Activated T-cell treated with anti-CD3 and anti-CD28 coated beads, Interleukin-2, amount 50 U/mL, for 72 hours (primary cell): Measurements from ENCODE around the gene RELCH. TPM values are rescaled to one million over a fixed set of nuclear protein-coding genes. Genes with fewer than 3 reads are reported as not detected.

Source experiments
- ATAC-seq, 2 donors: fragments of 150-1000 bp; cut with Tn5 transposase; replicated peaks in 1 of 2; 2 replicates each; pipeline ENCODE4 v1.10.0; 2021; ENCODE audit warnings: moderate library complexity in 2 of 2, mild to moderate bottlenecking in 1 of 2
- DNase-seq, 2 donors: peaks; one replicate each; pipeline ENCODE4 v3.0.0; 2021 to 2022; ENCODE audit warnings: mixed read lengths in 1 of 2
- H3K27ac Mint-ChIP-seq: one replicate; pipeline ENCODE4 v1.8.0; 2022; ENCODE audit warnings: mild to moderate bottlenecking, moderate library complexity, mixed read lengths
- H3K27me3 Mint-ChIP-seq: one replicate; pipeline ENCODE4 v1.8.0; 2022; ENCODE audit warnings: low read depth, mixed read lengths
- H3K36me3 Mint-ChIP-seq, 2 donors: one replicate each; pipeline ENCODE4 v1.8.0; 2022; ENCODE audit warnings: mixed read lengths in 2 of 2, mild to moderate bottlenecking in 1 of 2; ENCODE audit not compliant: insufficient read depth in 2 of 2
- H3K4me1 Mint-ChIP-seq: one replicate; pipeline ENCODE4 v1.8.0; 2022; ENCODE audit warnings: low read depth, mixed read lengths
- H3K4me3 Mint-ChIP-seq, 2 donors: one replicate each; pipeline ENCODE4 v1.8.0; 2022; ENCODE audit warnings: mild to moderate bottlenecking in 2 of 2, mixed read lengths in 2 of 2, moderate library complexity in 2 of 2
- H3K9me3 Mint-ChIP-seq, 2 donors: one replicate each; pipeline ENCODE4 v1.8.0; 2022; ENCODE audit warnings: mixed read lengths in 2 of 2
- total RNA-seq, 2 donors: library from RNA; stranded (reverse); gene quantifications; one replicate each; pipeline ENCODE4 v1.2.3, GENCODE V29; 2022

Gene RELCH
- total RNA-seq, 2 donors from 2014 or later: 21.8 to 23.5 TPM

DNA sequence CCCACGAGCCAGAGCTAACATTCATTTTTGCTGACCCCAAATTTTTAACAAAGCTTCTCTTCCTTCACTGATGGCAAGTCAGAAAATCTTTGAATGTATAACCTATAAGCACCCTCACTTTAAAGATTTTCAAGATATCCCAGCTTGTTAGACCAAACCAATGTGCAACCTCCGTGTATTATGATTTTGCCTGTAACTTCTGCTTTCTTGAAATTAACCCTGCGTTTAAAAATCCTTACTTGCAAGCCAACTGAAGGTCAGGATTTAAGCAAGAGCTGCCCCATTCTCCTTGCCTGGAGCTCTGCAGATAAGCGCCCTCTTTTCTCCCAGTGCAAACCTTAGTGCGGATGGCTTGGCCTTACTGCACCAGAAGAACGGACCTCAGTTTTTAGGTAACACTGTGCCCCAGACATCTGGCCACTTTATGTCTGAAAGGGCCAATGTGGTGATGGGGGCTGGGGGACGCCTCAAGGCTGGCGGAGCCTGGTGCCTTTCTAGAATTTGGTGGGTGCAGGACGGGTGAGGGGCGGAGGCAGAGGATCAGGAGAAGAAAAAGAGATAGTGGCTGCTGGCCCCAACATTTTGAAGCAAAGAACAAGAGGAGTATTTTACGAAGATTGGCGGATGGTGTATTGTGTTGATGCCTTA is 137.2 kb downstream of the RELCH start:
- H3K27ac Mint-ChIP-seq: peak overlapping the region; percentile 83

GRCh38 chr18:62324917-62325805 is 138.1 kb downstream of the RELCH start, which contains the start of gene TNFRSF11A:
TNFRSF11A (plus strand) TSS chr18:62325310; CDS start chr18:62325353, 43 bp downstream.
- no peaks in the 10 kb centered on the region for H3K9me3 Mint-ChIP-seq
- peaks cover 64% of the 10 kb centered on the region for H3K27me3 Mint-ChIP-seq
- H3K4me1 Mint-ChIP-seq: peaks cover 58% of the 10 kb centered on the region
- DNase-seq (peak; percentile 70 to 85), ATAC-seq (peak; percentile 81 to 83)
- peak within 1 kb of the TSS; percentile 83 for H3K27ac Mint-ChIP-seq
- H3K36me3 Mint-ChIP-seq: peaks cover 0 to 3% of the 10 kb centered on the region in 2 donors
- H3K4me3 Mint-ChIP-seq: peak within 1 kb of the TSS; percentile 83 to 90

More for the DNA sequence above, 137.2 kb downstream of the RELCH start:
- Mint-ChIP-seq H3K4me3 (peak overlapping the region; percentile 83 to 85), H3K9me3 (no peaks in the 10 kb centered on the region), H3K27me3 (peaks cover 59% of the 10 kb centered on the region), H3K4me1 (peaks cover 49% of the 10 kb centered on the region), H3K36me3 (peaks cover 0 to 3% of the 10 kb centered on the region in 2 donors)
- no peak for ATAC-seq
- no peak for DNase-seq

DNA sequence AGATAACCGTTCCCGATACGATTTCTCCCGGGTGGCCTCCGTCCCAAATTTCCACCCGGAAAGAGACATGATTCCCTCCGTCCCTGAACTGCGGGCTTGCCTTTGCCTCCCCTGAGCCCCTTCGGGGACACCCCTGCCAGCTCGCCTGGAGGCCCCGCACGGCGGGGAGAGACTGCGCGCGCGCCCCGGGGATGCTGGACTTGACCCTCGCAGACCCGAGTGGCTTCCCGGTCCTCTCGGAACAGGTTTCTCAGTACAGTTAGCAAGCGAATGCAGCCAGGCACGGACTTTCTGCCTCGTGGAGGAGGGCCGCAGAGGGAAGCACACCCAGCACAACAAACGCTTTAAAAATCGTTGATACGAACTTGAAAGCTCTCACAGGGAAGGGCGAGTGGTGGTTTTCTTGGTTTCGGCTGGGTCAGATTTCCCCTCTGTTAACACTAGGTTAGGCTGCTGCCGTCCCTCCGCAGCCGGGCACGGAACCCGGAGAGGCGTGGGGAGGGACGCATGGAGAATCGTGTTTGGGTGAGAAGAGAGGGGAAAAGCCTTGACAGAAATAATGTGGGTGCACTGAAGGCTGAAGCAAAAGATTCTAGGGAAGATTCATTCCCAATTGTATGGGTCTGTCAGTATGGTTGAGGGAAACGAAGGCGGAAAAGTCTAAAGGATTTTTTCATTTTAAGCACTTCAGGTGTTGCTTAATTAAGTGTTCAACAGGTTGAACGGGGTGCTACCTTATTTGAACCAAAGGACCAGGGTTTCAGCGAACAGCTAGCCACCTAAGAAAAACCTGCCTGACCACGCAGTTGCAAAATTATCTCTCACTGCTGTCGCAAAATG is 139.0 kb downstream of the RELCH start:
- peaks cover 63% of the 10 kb centered on the region for H3K4me1 Mint-ChIP-seq
- peak overlapping the region; percentile 83 to 90 for H3K4me3 Mint-ChIP-seq
- peaks cover 69% of the 10 kb centered on the region for H3K27me3 Mint-ChIP-seq
- ATAC-seq (peak; percentile 17 to 20), DNase-seq (peak; percentile 34 to 59)
- no peaks in the 10 kb centered on the region for H3K9me3 Mint-ChIP-seq
- H3K36me3 Mint-ChIP-seq: peaks cover 0 to 3% of the 10 kb centered on the region in 2 donors
- peak overlapping the region; percentile 59 for H3K27ac Mint-ChIP-seq

- DNase-seq: no peak
- no peaks in the 10 kb centered on the region for H3K9me3 Mint-ChIP-seq
- H3K4me1 Mint-ChIP-seq: peaks cover 65% of the 10 kb centered on the region
- peaks cover 0 to 3% of the 10 kb centered on the region in 2 donors for H3K36me3 Mint-ChIP-seq
- no peak for ATAC-seq
- H3K27ac Mint-ChIP-seq: peak overlapping the region; percentile 59
- peak overlapping the region; percentile 83 to 90 for H3K4me3 Mint-ChIP-seq
- peaks cover 72% of the 10 kb centered on the region for H3K27me3 Mint-ChIP-seq
Measured at GRCh38 chr18:62326646-62327348, 139.7 kb downstream of the RELCH start.

DNA sequence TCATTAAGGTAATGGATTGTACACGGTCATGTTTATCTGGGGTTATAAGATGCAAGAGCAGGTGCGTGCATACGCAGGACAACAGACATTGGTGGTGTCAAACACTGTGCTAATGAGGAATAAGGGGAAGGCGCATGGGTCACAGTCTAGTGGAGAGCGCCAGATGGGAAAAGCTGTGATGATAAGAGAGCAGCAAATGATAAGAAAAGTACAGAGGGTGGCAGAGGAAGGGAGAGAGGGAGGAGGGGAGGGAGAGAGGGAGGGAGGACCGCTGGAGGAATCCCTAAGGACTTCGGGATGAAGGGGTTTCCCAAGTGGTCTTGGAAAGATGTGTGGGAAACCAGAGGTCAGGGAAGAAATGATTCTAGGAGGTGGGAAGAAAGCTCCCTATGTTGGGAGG is 140.9 kb downstream of the RELCH start:
- H3K9me3 Mint-ChIP-seq: no peaks in the 10 kb centered on the region
- ATAC-seq (no peak), DNase-seq (no peak)
- H3K4me3 Mint-ChIP-seq: peak overlapping the region in 1 of 2 donors; percentile 4
- H3K4me1 Mint-ChIP-seq: peaks cover 66% of the 10 kb centered on the region
- peaks cover 74% of the 10 kb centered on the region for H3K27me3 Mint-ChIP-seq
- H3K27ac Mint-ChIP-seq: no peak overlapping the region
- peaks cover 0 to 3% of the 10 kb centered on the region in 2 donors for H3K36me3 Mint-ChIP-seq

DNA sequence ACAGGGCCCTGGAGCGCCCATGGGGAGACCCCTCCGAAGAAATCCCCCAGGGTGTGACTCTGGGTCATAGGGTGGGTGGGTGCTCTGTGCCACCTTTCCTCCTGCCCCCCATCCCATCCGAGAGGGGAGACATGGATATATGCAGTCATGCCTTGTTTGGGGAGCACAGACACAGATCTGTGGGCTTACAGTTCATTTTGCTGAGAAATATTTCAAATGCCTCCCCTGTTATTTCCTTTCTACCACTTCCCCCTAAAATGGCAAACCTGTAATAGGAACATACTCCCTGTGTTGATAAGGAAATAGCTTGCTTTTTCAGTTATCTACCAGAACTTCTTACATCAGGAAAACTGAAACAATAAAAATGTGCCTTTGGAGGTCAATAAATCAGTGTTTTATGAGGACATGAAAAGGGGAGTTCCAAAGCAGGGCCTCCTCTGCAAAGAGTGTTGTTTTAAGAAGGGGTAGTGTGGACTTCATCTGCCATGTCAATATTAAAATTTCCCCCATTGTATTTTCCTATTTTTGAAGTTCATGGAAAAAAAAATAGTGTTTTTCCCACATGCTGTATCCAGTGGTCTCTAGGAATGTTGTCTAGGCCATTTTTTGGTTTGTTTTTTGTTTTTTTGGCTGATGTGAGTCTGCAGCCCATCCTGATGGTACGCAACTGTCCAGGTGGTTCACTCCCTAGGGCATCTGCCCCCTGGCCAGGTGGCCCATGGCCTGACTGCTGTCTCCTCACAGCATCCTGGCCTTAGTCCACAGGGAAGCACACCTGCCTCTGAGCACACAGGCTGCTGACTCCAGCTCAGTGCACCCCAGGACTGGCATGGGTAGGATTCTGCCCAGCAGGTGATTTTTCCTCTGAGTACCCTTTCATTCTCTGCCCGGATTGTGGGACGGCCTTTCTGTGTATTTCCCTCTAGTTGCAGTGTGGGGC is 141.8 kb downstream of the RELCH start:
- peaks cover 60% of the 10 kb centered on the region for H3K4me1 Mint-ChIP-seq
- peak overlapping the region; percentile 18 to 73 for H3K4me3 Mint-ChIP-seq
- ATAC-seq (no peak), DNase-seq (no peak)
- H3K27me3 Mint-ChIP-seq: peaks cover 73% of the 10 kb centered on the region
- H3K9me3 Mint-ChIP-seq: no peaks in the 10 kb centered on the region
- peaks cover 0 to 3% of the 10 kb centered on the region in 2 donors for H3K36me3 Mint-ChIP-seq
- H3K27ac Mint-ChIP-seq: no peak overlapping the region

- Mint-ChIP-seq H3K9me3 (no peaks in the 10 kb centered on the region), H3K4me3 (peak overlapping the region; percentile 18 to 73), H3K4me1 (peaks cover 51% of the 10 kb centered on the region), H3K36me3 (peaks cover 0 to 3% of the 10 kb centered on the region in 2 donors), H3K27me3 (peaks cover 63% of the 10 kb centered on the region), H3K27ac (peak overlapping the region; percentile 4)
- DNase-seq: peak; percentile 58 to 62
- ATAC-seq: peak; percentile 71 to 73
Measured at GRCh38 chr18:62329691-62330454, 142.8 kb downstream of the RELCH start.

GRCh38 chr18:62330650-62331049 is 143.6 kb downstream of the RELCH start:
- Mint-ChIP-seq H3K4me1 (peaks cover 51% of the 10 kb centered on the region), H3K27me3 (peaks cover 63% of the 10 kb centered on the region), H3K4me3 (no peak overlapping the region), H3K36me3 (peaks cover 0 to 3% of the 10 kb centered on the region in 2 donors), H3K9me3 (no peaks in the 10 kb centered on the region), H3K27ac (no peak overlapping the region)
- no peak for ATAC-seq
- DNase-seq: no peak

DNA sequence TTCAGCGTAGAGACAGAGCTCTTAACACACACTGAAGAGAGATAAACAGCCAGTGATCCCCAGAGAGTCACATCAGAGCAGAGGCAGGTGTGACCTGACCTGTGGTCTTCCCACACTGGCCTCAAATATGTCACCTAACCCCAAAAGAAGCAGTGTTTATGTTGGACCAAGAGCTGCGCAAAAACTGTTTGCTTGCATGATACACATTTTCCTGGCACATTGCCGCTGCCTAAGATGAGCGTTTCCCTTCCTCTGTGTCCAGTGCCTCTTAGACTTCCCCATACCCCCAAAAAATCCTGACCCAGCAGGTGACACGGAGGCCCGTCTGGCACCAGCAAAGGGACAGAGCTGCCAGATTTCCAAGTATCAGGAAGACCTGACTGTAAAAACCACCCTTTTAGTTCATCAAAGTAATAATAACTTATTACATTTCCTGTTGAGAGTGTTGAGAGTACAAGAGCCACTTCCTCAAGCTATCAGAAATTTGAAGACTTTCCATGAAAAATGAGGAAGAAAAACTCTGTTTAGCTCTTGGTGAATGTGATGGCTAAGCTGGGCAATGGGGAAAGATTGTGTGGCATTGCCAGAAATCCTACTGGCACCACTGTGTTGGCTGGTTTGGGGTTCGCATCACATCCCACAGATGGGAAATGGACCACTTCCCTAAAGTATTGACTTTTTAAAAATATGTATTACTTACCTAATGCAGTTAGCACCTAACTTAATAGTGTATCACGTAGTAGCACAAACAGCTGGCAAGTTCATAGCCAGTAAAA is 144.7 kb downstream of the RELCH start:
- ATAC-seq (peak in 1 of 2 donors; percentile 37), DNase-seq (no peak)
- no peaks in the 10 kb centered on the region for H3K9me3 Mint-ChIP-seq
- peaks cover 40% of the 10 kb centered on the region for H3K4me1 Mint-ChIP-seq
- no peaks in the 10 kb centered on the region for H3K36me3 Mint-ChIP-seq
- H3K27me3 Mint-ChIP-seq: peaks cover 61% of the 10 kb centered on the region
- H3K27ac Mint-ChIP-seq: no peak overlapping the region
- no peak overlapping the region for H3K4me3 Mint-ChIP-seq

- ATAC-seq (no peak), DNase-seq (no peak)
- Mint-ChIP-seq H3K27ac (no peak overlapping the region), H3K27me3 (peaks cover 57% of the 10 kb centered on the region), H3K4me1 (peaks cover 37% of the 10 kb centered on the region), H3K4me3 (no peak overlapping the region), H3K9me3 (no peaks in the 10 kb centered on the region), H3K36me3 (no peaks in the 10 kb centered on the region)
Measured at GRCh38 chr18:62332431-62332830, 145.4 kb downstream of the RELCH start.
